GM06990 (cell line): ENCODE results near the gene MT2A.
A peak's percentile ranks its signal among the peaks of the same experiment; 100 is the strongest.

Experiments
- DNase-seq: peaks from one replicate; pipeline ENCODE4 v3.0.0-alpha.2; 2011; ENCODE audit not compliant: insufficient read length; ENCODE audit errors: extremely low read depth
- H3K27me3 ChIP-seq: replicated peaks from 2 replicates; pipeline ENCODE4 v1.6.0; 2011; ENCODE audit warnings: low read length; ENCODE audit not compliant: control insufficient read depth, insufficient read depth
- H3K36me3 ChIP-seq: 2 replicates; pipeline ENCODE4 v1.5.1; 2011; ENCODE audit warnings: low read length; ENCODE audit not compliant: control insufficient read depth, insufficient read depth
- H3K4me3 ChIP-seq: replicated peaks from 2 replicates; pipeline ENCODE4 v1.5.1; 2011; ENCODE audit warnings: low read depth, mild to moderate bottlenecking, control low read depth, low read length
- TF ChIP-seq, protein P1 (sequence below): IDR thresholded peaks from 2 replicates; pipeline ENCODE4 v1.5.1; 2011; ENCODE audit warnings: low read length, control low read depth, mild to moderate bottlenecking, inconsistent platforms; ENCODE audit not compliant: insufficient read depth, poor library complexity, severe bottlenecking

MT2A gene

GRCh38 chr16:56640076-56640475 is 31.7 kb downstream of the MT2A start:
- no peaks in the 10 kb centered on the region for H3K36me3 ChIP-seq
- H3K4me3 ChIP-seq, result no peak overlapping the region
- TF ChIP-seq, protein P1, sequence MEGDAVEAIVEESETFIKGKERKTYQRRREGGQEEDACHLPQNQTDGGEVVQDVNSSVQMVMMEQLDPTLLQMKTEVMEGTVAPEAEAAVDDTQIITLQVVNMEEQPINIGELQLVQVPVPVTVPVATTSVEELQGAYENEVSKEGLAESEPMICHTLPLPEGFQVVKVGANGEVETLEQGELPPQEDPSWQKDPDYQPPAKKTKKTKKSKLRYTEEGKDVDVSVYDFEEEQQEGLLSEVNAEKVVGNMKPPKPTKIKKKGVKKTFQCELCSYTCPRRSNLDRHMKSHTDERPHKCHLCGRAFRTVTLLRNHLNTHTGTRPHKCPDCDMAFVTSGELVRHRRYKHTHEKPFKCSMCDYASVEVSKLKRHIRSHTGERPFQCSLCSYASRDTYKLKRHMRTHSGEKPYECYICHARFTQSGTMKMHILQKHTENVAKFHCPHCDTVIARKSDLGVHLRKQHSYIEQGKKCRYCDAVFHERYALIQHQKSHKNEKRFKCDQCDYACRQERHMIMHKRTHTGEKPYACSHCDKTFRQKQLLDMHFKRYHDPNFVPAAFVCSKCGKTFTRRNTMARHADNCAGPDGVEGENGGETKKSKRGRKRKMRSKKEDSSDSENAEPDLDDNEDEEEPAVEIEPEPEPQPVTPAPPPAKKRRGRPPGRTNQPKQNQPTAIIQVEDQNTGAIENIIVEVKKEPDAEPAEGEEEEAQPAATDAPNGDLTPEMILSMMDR, result no peak
- H3K27me3 ChIP-seq, result peaks cover 14% of the 10 kb centered on the region
- DNase-seq, result no peak

DNA sequence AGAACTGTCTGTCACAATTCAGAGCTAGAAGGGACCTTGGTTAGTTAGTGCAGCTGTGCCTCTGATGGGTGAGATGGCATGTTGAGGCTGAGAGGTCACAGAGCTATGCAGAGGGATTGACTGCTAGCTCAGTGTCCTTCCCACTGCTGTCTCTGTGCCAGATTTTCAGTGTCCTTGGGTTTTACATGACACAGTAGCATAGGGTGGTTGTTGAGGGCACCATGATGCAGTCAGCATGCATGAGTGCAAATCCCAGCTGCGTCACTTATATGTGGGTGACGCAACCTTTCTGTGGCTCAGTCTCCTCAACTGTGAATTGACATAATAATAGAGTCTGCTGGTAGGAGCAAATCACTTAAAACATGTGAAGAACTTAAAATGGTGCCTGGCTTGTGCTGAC is 32.8 kb downstream of the MT2A start:
- H3K27me3 ChIP-seq, result peaks cover 14% of the 10 kb centered on the region
- TF ChIP-seq, protein P1, result no peak
- H3K4me3 ChIP-seq, result no peak overlapping the region
- no peak for DNase-seq
- H3K36me3 ChIP-seq, result no peaks in the 10 kb centered on the region

- peak; percentile 37 for DNase-seq
- Histone ChIP-seq H3K4me3 (no peak overlapping the region), H3K27me3 (peaks cover 14% of the 10 kb centered on the region), H3K36me3 (no peaks in the 10 kb centered on the region)
- TF ChIP-seq, protein P1, result peak; percentile 32
Observed at GRCh38 chr16:56643080-56643778, 34.8 kb downstream of the MT2A start.

DNA sequence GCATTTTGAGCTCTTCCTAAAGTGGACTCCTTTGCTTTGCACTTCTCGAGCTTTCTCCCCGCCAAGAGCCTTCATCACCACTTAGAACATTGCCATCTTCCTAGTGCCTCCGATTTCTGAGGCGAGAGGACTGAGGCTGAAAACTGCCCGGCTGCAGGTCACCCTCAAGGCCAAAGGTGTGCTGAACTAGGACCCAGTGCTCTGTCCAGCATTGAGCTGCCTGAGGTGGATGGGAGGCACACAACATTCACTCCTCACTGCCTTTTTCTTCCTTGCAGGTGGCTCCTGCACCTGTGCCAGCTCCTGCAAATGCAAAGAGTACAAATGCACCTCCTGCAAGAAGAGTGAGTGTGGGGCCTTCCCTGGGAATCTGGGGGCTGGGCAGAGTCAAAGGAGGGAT is 35.4 kb downstream of the MT2A start:
- Histone ChIP-seq H3K36me3 (no peaks in the 10 kb centered on the region), H3K4me3 (no peak overlapping the region), H3K27me3 (peaks cover 12% of the 10 kb centered on the region)
- no peak for DNase-seq
- TF ChIP-seq, protein P1, result no peak

GRCh38 chr16:56645311-56645710 is 36.9 kb downstream of the MT2A start:
- Histone ChIP-seq H3K4me3 (no peak overlapping the region), H3K36me3 (no peaks in the 10 kb centered on the region), H3K27me3 (peaks cover 8% of the 10 kb centered on the region)
- TF ChIP-seq, protein P1, result no peak
- no peak for DNase-seq

DNA sequence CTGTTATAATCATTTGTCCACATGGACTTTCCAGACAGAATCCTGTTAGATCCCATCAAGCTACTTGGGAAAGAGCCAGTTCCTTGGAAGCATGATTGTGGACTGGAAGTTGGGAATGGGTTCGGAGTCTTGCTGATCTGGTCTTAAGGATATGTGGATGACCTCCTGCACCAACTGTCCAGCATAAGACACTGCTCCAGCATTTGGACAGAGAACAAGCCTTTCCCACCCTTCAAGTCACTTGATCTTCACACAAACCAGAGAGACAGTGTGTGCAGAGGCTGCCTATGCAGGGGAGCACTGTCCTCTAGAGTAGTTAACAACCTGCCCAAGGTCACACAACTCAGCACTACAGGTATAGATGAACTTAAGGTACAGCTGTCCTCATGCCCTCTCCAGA is 37.5 kb downstream of the MT2A start:
- no peak for DNase-seq
- TF ChIP-seq, protein P1, result no peak
- Histone ChIP-seq H3K4me3 (no peak overlapping the region), H3K36me3 (no peaks in the 10 kb centered on the region), H3K27me3 (peaks cover 8% of the 10 kb centered on the region)
